Measurements from ENCODE around the gene FOXP1.
"Not testable (repeated sequence)": the region's sequence is repeated elsewhere in the genome, so short reads cannot be mapped to it uniquely, and the experiment has no call there.

The FOXP1 gene

DNA sequence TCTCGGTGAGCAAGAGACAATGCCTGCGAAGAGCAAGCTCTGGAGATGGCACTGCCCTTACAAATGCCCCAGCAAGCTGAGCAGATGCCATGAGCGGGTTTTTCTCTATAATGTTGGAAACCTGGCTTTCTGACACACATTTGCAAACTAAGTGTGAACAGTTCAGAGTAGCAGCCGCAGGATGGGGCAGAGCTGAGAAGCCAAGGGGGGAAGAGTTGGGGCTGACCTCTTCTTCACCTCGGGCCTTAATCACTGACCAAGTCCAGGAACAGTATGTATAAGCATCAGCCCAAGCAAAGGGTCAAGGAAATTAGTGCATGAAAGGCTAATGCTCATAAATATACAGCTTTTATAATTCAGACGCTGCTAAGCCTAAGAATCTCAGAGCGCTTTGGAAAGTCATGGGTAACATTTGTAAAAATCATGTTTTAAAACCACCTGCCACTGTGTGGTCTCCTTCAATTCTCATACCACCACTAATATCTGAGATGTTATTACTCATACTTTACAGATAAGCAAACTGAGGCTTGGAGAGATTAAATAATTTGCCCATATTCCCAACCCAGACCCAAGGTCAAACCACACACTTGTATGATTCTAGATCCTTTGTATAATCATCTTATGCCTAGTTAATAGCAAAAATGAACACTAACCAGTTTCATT is 603.4 kb downstream of the FOXP1 start:
- no peak for DNase-seq (ENCODE audit: low read depth in 2 of 2)

DNA sequence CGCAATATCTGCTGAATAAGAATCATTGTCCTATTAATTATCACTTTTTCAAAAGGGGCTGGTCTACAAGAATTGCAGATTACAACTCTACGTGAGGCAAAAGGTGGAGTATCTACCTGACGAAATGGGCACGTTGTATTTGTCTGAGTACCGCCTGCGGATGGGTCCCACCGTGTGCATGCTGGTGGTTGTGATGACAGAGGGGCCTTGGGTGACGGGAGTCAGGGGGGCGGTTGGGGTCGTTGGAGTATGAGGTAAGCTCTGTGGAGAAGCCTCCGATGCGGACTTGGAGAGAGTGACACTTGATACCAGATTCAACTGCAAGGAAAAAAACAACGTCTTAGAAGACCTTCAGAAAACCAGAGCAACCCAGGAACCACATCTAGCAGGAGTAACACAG is 605.8 kb downstream of the FOXP1 start:
- DNase-seq (ENCODE audit: low read depth in 2 of 2), result no peak

DNA sequence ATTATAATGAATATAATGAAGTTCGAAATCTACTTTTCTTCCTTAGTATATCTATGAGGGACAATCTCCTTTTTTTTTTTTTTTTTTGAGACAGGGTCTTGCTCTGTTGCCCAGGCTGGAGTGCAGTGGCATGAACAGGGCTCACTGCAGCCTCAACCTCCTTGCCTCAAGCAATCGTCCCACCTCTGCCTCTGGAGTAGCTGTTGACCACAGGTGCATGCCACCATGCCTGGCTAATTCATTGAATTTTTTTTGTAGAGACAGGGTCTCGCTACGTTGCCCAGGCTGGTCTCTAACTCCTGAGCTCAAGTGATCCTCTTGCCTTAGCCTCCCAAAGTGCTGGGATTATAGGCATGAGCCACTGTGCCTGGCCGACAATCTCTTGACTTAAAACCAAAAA is 607.5 kb downstream of the FOXP1 start:
- not testable (repeated sequence) for DNase-seq (ENCODE audit: low read depth in 2 of 2)

DNA sequence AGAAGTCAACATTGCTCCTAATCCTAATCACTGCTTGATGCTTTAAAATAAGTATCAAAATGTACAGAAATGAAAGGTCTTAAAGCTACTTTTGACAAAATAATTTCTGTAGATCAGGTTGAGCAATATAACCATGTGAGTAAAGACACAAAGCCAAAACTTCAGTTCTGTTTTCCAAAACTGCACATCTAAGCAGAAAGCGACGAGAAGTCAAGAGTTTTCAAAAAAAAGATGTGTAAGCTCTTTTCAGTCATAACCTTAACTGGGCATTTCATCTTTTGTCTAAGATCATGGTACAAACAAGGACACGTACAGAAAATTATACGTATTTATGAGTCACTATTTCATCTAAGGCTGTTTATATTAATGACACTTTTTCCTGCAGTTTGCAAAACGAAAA is 608.8 kb downstream of the FOXP1 start:
- no peak for DNase-seq (ENCODE audit: low read depth in 2 of 2)

DNA sequence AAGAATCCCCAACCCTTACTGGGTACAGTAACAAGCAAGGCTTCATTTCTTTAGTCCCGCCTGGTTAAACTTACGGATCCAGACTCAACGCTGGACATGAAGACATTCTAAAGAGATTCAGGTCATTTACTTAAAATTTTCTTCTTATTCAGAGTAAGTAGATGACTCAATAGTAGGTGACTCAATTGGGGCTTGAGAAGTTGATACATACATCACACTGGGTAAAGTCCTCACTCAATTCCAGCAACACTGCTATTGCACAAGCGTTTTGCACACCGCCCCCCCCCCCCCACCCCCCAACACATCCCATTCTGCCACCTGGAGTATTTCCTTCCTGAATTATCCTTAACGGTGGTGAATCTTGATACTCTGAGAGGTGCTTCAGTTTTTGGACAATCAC is 610.0 kb downstream of the FOXP1 start:
- DNase-seq (ENCODE audit: low read depth in 2 of 2), result no peak

DNA sequence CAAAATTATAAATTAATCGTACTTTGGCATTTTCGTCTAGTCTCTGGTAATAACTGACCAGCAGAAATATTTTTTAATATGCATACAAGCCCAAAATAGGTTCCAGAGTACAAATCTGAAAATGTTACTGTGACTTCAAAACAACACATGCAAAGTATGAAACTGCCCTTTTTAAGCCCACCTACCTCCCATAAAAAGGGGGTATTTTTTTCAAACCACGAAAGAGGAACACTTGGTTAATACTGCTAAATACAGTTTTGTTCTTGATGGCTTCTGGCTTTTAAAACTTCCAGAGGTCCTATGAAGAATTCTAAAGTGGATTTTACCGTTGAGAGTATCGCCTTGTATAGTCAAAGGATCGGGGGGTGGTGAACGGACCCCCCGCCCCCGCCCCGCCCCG is 610.7 kb downstream of the FOXP1 start:
- DNase-seq (ENCODE audit: low read depth in 2 of 2), result no peak

DNA sequence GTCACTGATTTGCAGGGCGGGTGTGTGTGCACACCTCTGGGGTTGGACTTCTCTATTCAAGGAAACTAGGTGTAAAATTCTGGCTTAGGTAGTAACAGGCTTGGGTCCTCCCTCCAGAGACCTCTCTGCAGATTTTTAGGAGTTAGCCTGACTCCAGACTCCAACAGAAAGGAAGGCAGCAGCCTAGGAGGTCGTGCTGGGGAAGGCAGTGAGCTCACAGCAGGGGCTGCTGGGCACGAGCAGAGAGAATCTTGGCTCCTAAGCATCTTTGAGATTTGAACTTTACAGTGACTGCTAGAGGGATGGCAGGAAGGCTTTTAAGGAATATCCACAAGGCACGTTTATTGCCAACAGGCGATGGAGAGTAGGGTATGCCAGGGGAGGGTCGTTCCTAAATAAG is 612.6 kb downstream of the FOXP1 start:
- no peak for DNase-seq (ENCODE audit: low read depth in 2 of 2)

DNA sequence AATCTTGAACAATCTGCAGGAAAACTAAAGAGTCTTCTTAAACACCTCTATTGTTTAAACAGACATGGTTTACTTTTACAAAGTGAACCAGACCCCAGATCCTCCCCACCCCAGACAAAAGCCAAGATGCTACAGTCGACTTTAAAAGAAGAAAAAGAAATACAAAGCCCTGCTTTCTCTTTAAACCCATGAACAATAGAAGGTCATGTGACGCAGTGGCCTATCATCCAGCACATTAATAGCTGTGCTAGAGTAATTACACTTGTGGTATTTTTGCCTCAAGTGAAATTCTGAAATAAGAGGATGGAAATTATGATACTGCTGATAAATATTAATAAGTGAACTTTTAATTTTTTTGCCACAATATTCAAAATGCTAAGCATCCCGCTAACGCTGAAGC is 613.4 kb downstream of the FOXP1 start:
- no peak for DNase-seq (ENCODE audit: low read depth in 2 of 2)

DNA sequence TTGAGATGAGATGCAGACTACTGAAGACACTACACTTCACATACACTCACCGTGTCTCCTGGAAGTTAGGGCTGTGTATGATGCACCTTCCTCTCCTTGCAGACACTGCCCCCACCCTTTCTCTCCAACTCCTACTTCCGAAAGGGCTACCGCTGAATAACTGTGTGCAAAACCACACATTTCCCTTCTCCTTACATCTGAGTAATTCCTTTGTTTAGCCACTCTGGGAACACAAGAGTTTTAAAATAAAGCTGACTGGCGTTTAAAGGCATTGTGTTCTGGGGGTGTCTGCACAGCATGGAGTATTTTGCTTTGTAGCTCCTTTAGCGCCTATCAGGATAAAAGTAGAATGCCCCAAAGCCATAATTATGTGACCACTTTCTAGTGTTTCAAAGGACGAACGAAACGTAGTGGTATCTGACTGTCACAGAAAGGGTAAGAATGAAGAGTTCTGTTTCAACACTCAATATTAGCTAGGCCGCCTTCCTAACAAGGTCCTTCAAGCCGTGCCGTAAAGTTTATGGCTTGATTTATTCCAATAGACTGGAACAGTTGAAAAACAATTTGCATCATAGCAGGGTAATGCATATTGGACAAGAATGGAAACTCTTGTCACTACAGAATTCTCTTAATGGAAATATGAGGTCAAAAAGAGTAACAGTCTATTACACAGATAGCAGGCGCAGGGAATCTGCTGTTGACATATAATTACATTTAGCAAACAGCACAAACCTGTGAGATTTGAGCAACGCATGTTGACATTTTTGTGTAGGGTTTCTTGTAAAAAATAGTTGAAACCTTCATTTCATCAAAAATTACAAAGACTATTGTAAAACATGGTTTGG is 619.9 kb downstream of the FOXP1 start:
- no peak for DNase-seq (ENCODE audit: low read depth in 2 of 2)

DNA sequence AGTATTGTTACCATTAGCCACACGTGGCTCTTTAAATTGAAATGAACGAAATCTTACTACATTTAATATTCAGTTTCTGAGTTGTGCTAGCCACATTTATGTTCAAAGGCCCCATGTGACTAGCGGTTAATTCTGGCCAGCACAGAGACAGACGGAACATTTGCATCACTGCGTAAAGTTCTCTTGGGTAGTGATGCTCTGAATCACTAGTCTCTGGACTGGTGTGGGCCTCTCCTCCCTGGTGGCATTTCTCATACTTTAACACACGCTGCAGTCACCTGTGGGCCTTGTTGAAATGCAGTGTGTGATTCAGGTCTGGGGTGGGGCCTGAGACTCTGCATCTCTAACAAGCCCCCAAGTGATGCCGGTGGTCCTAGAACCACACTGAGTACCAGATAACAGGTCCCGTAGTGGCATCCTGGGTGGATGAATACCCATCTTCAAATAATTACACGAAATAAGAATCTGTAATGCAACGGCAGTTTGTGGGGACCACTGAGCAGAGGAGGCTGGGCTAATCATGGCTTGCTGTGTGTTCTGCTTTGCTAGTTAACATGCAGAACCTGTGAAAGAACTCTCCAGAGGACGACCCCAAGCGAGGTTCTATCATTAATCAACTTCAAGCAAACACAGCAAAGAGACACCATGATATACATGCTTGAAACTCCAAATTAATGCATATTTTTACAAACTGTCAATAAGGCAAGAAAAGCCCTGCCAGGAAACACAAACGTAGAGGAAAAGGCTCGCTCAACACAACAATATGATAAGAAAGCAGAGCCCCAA is 623.8 kb downstream of the FOXP1 start:
- no peak for DNase-seq (ENCODE audit: low read depth in 2 of 2)

DNA sequence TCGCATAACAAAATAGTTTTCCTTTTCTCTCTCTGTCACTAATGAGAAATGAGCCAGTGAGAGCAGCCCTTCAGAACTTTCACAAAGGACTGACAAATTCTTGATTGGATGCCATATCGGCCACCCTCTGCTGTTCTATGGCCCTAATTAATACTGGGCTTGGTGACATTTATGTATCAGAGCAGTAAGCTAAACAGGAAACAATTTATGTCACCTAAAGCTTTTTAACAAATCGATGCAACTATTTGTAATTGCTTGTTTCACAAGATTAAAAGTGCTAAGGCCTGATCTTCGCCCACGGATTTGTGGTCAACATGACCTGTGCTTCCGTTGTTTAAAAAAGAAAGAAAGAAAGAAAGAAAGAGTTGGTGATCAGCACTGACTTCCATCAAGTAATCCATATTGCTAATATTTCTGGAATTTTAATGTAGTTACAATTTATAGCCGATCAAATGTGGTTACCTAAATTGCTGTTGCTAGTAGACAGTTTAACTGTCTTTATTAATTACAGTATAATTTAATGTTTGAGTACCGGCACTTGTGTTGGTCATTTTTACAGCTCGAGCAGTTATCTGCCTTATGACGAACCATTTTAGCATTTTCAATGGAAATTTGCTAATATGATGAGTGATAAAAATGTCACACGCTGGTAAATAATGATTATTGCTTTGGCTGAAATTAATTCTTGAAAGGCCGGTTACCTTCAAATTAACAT is 631.3 kb downstream of the FOXP1 start:
- DNase-seq (ENCODE audit: low read depth in 2 of 2), result no peak

DNA sequence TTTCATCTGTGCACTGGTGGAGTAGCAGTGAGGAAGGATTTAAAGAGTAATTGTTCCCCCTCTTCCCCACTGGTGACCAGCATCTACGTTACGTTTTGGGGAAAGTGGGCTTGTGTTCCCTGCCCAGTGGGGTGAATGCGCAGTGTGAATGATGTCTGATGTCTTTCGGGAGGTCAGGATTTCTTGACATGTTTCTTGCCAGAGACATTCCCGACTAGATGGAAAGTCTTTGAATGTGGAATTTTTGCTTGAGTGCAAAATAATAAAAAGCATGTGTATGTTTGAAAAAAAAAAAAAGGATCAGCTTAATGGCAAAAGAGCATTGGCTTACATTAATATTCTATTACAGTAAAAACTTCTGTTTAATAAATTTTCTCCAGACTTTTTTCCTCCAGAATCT is 632.2 kb downstream of the FOXP1 start:
- DNase-seq (ENCODE audit: low read depth in 2 of 2), result no peak

DNA sequence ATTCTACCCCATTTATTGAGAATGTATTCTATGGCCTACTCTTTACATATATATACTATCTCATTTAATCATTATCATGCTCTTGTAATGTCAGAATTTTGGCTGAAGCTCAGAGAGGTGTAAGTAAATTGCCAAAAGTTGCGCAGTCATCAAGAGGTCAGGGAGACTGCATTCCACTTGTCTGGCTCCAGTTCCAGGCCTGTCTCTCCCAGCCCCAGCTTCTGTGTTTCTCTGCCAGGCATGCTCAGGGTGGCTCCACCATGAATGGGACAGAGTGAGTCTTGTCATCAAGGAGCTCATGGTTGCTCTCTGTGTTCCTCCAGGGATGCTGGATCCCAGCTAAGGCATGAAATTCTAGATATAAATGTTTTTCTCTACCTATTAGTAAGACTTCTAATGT is 635.9 kb downstream of the FOXP1 start:
- no peak for DNase-seq (ENCODE audit: low read depth in 2 of 2)

DNA sequence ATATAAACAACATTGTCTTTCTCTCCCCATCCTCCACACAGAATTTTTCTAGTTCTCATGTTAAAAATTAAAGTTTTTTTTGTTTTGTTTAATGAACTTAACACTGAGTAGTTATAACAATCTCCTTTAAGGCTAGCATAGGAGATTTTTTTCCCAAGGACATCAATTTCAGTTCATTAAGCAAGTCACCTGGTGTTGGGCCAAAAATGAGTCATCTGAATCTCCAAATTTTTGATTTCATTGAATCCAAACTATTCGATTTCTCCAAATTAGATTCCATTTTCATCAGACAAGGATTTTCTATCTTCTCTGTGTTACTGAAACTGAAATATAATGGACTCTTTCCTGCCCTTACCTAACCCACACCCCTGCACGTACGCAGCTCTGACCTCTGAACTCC is 639.6 kb downstream of the FOXP1 start:
- DNase-seq (ENCODE audit: low read depth in 2 of 2), result no peak

DNA sequence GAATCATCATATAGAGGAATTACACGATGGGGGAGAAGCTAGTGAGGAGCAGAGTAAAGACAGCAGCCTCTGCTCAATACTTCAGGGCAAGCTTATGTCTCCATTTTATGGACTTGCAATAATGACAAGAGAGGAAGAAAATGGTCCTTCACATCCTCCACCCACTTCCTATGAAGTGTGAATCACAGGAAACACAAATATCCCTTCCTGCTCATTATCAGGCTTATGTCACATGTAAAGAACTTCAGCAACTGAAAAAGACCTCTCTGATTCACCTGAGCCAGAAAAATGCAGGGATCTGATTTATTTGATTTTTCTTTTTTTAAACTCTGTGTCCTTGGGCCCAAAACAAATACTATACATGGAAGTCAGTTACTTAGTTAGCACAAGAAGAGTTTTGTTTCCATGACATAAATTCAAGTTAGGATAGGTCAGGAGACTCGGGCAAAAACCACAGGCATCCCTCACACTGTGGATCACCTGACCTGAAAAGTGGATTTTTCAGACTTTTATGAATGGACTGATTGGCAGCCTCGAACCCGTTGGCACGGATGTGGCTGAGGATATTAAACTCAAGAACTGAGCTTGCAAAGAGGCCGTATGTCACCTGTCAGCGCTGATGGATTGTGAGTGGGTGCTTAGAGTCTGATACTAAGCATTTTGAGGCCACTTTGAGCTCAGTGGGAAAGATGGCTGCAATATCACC is 650.3 kb downstream of the FOXP1 start:
- no peak for DNase-seq (ENCODE audit: low read depth in 2 of 2)

DNA sequence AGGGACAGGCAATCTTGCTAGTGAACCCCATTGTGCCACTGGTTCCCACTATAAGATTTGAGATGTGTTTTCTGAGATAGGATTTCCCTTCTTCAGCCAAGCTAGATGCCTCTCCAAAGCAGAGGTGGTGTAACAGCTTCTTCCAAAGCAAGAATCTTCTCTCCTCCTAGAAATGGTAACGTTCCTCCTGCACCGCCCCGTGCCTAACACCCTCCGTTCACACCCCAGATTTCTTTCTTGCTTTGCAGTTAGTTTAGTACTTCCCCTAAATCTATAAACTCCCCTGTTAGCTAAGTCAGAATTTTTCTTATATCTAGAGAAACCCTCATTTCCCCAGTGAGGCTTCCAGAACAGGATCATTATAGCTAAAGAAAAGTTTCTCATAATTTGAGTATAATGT is 653.5 kb downstream of the FOXP1 start:
- DNase-seq (ENCODE audit: low read depth in 2 of 2), result no peak

DNA sequence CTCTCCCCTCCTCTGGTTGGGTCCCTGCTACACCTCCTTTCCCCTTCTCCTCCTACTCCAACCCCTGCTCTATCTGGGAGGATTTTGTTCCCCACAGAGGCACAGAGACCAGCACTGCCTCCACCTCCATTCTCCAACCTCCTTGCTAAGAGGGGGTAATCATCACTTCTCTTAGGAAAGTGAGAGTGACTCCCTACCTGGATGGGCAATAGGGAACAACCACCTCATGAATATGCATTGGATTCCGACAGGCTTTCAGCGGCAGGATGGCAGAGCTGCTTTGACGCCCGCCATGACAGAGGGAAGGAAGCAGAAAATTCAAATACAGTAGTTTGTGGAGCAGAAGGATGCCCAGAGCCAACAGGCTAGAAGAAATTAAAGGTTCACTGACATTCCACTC is 656.3 kb downstream of the FOXP1 start:
- no peak for DNase-seq (ENCODE audit: low read depth in 2 of 2)

DNA sequence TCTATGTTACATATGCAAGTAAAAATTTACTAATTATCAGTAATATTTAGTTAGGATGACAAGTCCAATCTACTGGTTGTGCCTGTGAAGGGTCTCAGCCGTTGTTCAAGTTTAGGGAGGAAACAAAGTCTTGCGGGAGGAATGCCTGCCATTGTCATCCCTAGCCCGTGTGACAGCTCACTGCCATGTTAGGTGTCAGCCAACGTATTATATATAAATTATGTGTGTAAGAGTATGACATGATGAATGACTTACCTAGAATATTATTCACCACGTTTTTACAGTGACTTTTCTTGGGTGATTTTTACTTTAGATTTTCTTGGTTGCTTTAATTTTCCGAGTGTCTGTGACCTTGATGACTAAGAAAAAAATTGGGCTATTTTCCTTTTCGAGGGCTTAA is 656.7 kb downstream of the FOXP1 start:
- no peak for DNase-seq (ENCODE audit: low read depth in 2 of 2)

DNA sequence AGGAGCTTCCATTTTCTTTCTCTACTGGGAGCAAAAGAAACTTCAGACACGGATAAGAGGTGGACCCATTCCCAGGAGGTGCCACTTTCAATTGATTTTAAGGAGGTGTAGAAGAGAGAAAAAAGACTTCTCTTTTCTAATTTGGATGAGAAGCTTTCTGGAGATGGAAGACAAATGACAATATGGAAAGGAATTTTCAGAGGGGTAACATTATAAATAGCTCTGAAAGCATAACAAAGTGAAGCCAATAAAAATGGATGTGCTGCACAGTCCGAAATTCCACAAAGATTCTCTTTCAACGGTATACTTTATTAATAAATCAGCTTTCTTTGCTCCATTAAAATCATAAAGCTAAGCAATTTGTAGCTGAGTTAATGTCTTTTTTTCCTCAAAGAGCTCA is 663.9 kb downstream of the FOXP1 start:
- DNase-seq (ENCODE audit: low read depth in 2 of 2), result no peak

DNA sequence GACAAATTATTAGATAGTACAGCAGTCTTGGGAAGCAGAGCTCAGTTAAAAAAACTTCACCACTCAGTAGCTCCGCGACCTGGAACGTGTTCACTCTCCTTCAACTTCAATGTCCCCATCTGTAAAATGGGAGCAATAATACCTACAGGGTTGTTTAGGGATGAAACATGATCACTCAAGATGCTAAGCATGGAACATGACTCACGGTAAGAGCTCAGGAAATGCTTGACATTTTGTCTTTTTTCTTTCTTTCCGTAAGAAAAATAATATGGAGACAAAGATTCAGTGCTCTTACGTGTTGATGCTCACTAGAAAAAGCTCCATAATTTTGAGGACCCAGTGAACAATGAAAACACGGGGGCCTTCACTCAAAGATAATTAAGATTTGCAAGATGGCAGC is 664.4 kb downstream of the FOXP1 start:
- DNase-seq (ENCODE audit: low read depth in 2 of 2), result no peak

DNA sequence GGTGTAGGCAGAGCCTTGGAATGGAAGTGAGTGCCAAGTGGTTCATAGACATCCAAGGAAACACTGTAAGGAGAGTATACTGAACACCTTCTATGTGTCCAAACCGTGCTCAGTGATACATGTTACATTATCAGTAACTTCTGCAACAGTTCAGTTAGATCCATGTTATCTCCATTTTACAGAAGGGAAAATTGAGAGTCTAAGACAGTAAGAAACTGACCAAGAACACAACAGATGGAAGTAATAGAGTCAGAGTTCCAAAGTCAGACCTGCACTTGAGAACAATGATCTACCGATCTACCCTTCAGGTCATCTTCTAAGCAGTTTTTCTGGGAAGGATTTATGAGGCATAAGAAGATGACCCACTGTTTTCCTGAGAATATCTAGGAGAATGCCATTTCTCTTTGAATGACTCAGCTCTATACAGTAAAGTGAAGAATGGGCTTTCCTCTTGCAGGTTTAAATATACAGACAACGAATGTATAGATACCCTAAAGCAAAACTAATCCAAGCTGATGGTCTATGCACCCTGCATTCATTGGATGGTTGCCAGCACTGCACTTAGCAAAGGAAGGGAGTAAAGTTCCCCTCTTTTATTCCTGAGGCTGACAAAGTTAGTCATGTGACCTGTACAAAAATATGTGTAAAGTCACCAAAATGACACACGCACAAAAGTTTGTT is 667.0 kb downstream of the FOXP1 start:
- DNase-seq (ENCODE audit: low read depth in 2 of 2), result no peak

Data from stimulated activated CD8-positive, alpha-beta memory T cell treated with anti-CD3 and anti-CD28 coated beads, Interleukin-7, amount 100 ng/mL, for 4 hours (primary cell).